ENCODE results near the gene EXOC6B.

GRCh38 chr2:72338076-72338475 lies 487.8 kb downstream of the EXOC6B start:
- TF ChIP-seq CTCF (IDR thresholded peaks at IDR 0.05; ENCODE audit: low read depth, low read length) (no peak), EZH2phosphoT487 (IDR thresholded peaks at IDR 0.05; ENCODE audit: low read depth) (no peak)
